ENCODE measurements around the gene GID4. TPM values are rescaled to one million over a fixed set of nuclear protein-coding genes. Genes with fewer than 3 reads are reported as not detected.
"Not testable (repeated sequence)": the region's sequence is repeated elsewhere in the genome, so short reads cannot be mapped to it uniquely, and the experiment has no call there.

GID4 gene
- 5.1 and 7.0 TPM in 2 replicates for total RNA-seq

DNA sequence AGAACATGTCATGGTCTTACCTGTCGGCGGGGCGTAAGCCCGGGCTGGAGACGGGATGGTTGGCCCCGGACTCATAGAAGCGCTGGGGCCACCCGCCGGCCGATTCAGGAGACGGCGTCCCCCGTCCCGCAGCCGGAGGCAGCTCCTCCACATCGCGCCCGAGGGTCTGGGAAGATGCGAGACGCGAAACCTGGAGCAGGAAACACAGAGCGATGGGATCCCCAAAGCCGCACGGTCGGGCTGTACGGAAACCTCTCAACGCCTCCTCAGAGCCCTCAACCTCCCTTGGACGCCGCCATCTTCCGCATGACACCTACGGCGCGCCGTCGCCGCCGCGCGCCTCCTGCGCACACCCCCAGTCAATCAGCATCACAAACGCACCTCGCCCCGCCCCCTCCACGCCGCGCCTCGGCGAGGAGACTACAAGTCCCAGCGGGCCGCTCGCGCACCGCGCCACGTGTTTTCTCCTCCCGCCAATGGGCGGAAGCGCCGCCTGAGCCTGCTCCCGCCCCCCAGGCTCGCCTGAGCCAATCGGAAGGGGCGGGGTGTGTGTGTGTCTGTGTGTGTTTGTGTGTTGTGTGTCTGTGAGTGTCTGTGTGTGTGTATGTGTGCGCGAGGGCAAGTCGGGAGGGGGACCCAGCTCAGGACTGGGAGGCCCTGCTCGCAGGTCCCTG, at the start of gene GID4, which contains the start of gene ATPAF2:
Gene GID4 (plus strand): TSS at position 548 of the 674 bp plus-strand sequence. CDS start 57 bp downstream, at position 605.
Gene ATPAF2 (minus strand): TSS at position 308 of the 674 bp plus-strand sequence. CDS start 155 bp downstream, at position 153.
- peak; percentile 95 to 99 for DNase-seq (ENCODE audit: low read depth in 2 of 2)

DNA sequence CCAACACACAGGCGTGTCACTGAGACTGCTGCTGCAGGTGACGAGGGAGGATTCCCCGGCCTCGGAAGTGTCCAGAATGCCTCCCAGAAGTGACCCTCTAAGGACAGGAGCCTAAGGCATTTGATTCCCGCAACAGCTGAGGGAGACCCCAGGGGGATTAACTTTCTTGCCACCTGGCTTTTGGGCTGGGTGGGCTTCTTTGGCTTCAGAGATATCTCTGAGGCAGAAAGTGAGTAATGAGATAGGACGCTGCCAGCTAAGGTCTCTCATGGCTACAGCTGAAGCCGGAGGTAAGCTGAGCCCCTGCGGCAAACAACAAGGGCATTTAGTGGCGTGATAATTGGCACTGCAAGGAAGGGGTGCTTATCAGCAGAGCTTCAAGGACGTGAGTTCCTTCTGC, 49.6 kb upstream of the GID4 start:
- DNase-seq (ENCODE audit: low read depth in 2 of 2), result no peak

DNA sequence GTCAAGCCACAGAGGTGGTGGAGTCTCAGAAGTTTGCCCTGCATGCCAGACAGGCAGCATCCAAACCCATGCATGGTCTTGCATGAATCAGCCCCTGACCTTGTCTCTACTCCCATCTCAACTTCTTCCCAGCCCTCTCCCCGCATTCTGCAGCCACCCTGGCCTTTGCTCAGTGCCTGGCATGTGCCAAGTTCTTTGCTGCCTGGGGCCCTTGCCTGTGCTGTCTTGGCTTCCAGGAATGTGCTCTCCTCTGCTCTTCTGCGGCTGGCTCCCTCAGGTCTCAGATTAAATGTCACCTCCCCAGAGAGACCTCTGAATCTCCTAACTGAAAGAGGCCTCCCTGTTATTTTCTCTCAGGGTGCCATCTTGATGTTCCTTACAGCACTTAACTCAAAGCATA, 48.9 kb upstream of the GID4 start:
- no peak for DNase-seq (ENCODE audit: low read depth in 2 of 2)

DNA sequence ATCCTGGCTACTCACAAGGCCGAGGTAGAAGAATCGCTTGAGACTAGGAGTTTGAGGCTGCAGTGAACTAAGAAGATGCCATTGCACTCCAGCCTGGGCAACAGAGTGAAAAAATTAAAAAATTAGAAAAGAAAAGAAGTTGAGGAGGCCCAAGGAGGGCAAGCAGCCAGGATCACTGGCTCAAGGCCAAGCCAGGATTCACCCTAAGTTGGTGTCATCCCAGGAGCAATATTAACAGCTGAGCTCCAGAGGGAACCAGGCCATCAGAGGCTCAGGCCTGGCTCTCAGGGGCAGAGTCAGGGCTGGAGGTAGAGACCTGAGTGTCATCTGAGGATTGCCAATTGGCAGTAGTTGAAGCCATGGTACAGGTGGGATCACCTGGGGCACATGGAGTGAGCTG, 45.8 kb upstream of the GID4 start:
- no peak for DNase-seq (ENCODE audit: low read depth in 2 of 2)

DNA sequence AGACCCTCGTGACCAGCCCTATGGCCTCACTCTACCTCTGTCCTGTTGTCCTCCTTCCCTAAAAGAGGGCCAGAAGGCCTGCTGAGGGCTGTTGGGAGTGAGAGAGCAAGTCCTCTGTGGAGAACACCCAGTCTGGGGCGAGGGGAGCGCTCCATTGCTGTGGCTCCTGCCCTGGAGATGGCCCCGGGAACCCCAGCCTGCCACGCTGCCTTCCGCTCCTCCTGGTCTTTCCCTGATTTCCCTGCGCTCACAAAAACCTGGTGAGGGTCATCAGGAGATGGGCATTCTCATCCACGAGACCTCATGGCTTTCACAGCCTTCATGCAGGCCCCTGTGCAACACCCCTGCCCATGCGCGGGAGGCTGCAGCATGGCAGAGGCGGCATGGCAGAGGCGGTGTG, 45.4 kb upstream of the GID4 start:
- no peak for DNase-seq (ENCODE audit: low read depth in 2 of 2)

DNA sequence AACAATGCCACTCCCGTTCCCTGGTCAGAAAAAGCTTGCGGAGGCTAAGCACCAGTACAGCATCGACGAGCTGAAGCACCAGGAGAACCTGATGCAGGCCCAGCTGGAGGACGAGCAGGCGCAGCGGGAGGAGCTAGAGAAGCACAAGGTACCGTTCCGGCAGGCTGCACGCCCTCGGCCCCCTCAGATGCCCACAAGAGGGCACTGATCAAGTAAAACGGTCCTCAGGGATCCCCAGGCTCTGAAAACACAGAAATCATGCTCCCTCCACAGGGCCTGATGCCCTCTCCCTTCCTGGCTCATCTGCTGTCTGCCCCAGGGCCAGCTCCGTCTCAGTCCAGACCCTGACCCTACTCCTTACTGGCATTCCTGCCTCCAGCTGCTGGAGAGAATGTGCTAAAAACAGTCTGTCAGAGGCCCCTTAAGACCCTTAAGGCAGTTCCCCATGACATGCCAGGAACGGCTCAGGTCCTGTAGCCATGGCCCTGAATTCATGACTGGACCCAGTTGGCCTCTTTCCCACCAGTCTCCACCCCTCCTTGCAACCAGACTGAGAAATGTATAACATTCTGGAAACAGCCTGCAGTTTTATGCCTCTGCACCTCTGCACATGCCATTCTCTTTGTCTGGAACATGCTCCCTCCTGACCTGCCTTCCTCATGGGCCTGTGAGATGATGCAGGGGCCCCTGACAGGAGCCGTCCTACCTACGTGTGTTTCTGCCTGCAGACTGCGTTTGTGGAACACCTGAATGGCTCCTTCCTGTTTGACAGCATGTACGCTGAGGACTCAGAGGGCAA, 44.7 kb upstream of the GID4 start:
- peak in 1 of 2 donors; percentile 49 for DNase-seq (ENCODE audit: low read depth in 2 of 2)

DNA sequence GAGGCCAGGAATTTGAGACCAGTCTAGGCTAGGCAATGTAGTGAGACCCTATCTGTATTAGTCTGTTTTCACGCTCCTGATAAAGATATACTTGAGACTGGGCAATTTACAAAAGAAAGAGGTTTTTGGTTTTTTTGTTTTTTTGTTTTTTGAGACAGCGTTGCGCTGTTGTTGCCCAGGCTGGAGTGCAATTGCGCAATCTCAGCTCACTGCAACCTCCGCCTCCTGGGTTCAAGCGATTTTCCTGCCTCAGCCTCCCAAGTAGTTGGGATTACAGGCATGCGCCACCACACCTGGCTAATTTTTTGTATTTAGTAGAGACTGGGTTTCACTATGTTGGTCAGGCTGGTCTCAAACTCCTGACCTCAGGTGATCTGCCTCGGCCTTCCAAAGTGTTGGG, 43.3 kb upstream of the GID4 start:
- not testable (repeated sequence) for DNase-seq (ENCODE audit: low read depth in 2 of 2)

DNA sequence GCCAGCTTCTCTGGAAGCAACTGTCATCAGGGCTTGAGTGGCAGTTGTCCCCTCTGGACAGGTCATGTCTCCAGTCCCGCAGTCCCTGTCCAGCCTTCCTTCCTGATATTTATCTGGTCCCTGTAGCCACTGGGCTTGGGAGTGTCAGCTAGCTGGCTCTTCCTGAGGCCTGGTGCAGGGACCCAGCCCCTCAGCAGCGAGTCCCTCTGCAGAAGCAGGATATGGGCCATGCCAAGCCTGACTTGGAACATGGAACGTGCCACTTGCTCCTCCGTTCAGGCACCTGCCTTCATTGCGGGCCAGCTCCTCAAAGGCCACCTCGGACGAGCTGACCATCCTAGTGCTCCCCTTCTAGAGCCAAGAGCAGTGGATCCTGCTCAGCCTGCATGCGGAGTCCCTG, 40.3 kb upstream of the GID4 start:
- no peak for DNase-seq (ENCODE audit: low read depth in 2 of 2)

DNA sequence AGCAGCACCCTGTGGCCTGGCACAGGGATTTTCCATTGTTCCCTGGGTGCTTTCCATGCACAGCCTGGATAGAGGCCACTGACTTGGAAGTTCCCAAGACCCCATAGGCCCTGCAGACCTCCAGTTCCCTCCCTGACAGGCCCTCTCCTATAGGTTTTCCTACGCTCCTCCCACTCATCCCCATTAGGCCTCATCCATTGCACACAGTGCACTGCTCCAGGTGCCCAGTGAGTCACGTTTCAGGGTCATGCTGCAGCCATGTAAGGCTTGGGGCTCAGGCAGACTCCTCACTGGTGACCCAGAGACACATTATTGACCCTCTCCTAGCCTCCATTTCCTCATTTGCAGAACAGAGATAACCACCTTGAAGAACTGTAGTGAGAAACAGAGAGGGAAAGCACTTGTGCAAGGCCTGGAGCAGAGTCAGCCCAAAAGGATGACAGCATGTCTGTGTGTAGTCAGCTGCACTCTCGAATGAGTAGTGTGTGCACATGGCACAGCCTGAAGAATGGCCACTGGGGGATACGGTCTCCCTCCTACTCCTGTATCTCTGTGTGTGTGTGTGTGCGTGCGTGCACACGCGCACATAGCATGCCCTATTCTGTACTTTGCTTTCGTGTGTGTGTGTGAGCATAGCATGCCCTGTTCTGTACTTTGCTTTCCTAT, 39.7 kb upstream of the GID4 start:
- DNase-seq (ENCODE audit: low read depth in 2 of 2), result no peak

DNA sequence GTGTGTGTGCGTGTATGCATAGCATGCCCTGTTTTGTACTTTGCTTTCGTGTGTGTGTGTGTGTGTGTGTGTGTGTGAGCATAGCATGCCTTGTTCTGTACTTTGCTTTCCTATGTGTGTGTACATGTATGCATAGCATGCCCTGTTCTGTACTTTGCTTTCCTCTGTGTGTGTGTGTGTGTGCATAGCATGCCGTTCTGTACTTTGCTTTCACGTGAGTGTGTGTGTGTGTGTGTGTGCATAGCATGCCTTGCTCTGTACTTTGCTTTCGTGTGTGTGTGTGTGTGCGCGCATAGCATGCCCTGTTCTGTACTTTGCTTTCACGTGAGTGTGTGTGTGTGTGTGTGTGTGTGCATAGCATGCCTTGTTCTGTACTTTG, 39.2 kb upstream of the GID4 start:
- DNase-seq (ENCODE audit: low read depth in 2 of 2), result no peak

DNA sequence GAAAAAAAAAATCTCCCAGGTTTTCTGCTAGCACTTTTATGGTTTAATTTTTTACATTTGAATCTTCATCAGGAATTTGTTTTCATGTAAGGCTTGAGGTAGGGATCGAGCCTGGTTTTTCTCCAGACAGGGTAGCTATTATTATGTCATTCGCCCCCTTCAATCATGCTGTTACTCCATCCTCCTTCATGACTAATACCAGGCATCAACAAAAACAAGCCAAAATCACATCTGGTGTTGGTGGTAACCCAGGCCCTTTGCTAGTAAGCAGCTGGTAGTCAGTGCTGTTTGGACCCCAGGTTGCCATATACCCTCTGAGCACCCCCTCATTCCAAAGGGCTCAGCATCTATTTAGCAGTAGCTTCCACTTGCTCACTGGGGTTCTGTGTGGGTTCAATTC, 37.0 kb upstream of the GID4 start:
- DNase-seq (ENCODE audit: low read depth in 2 of 2), result no peak

DNA sequence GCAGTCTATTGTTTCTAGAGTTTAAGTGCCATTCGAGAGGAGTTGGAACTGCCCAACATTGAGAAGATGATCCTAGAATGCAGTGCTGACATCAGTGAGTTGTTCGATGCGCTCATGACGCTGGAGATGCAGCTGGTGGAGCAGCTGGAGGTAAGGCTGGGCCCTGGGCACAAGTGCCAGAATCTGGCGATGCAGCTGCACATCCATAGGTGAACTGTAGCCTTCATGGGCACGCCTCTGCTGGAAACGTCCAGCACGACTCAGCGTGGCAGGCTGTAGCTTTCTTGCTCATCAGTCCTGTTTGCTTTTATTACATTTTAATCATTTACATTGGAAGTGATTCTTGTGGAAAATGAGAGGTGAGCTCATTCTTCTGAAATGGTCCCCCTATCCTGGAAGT, 34.9 kb upstream of the GID4 start:
- no peak for DNase-seq (ENCODE audit: low read depth in 2 of 2)

DNA sequence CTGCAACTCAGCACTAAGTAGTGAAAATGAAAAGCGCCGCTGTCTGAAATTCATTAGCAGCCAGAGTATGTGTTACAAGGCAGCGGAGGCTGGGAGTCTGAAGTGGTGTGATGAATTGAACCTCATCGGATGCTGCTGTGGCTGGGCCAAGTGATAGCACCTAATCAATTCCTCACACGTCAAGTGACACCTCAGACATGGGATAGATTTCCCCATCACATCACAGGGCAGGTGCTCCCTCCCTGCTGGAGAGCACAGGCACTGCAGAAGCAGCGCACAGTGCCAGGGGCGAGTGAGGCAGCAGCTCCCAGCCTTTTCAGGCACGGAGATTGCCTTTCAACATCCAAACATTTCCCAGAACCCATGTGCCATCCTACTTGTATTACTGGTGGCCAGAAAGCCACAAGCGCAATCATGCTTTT, 34.3 kb upstream of the GID4 start:
- no peak for DNase-seq (ENCODE audit: low read depth in 2 of 2)

DNA sequence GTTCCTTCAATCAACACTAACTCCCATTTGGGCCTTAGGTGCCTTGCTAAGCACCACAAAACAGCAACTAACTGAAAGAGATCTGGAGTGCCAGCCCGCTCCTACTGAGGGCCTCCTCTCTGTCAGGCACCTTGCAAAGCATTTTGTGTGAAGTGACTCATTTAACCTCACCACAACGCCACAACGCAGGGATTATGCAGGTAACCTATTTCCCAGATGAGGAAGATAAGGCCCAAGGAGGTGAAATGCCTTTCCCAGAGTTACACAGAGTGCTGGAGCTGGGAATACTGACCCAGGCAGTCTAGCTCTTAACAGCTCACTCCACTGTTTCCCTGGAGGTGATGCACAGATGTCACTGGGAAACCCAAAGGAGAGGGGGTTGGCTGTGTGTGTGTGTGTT, 33.7 kb upstream of the GID4 start:
- no peak for DNase-seq (ENCODE audit: low read depth in 2 of 2)

DNA sequence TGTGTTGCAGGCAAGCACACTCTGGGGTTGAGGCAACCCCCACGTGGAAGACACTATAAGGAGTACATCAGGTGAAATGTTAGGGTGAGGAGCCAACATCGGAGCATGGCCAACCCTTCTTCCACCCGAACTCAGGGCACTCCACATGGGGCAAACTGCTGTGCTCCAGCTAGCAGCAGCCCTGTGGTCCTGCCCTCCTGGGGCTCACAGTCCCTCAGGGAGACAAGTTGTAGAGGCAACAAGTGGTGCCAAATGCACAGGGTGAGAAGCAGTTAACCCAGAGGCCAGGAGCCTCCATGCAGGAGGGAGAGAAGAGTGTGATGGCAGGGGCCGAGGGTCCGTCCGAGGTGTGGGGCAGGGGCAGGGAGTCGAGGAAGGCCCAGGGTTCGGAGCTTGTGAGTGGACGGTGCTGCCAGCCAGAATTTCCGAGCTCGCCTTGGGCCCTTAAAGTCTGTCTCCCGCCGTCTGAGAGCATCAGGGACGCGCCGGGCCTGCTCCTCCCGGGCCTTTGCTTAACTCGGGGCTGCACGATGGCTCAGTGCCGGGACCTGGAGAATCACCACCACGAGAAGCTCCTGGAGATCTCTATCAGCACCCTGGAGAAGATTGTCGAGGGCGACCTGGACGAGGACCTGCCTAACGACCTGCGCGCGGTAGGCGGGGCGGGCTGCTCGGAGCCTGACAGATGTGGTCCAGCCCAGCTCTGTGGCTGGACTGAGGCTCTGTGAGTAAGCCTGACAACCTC, 32.5 kb upstream of the GID4 start:
- DNase-seq (ENCODE audit: low read depth in 2 of 2), result no peak

DNA sequence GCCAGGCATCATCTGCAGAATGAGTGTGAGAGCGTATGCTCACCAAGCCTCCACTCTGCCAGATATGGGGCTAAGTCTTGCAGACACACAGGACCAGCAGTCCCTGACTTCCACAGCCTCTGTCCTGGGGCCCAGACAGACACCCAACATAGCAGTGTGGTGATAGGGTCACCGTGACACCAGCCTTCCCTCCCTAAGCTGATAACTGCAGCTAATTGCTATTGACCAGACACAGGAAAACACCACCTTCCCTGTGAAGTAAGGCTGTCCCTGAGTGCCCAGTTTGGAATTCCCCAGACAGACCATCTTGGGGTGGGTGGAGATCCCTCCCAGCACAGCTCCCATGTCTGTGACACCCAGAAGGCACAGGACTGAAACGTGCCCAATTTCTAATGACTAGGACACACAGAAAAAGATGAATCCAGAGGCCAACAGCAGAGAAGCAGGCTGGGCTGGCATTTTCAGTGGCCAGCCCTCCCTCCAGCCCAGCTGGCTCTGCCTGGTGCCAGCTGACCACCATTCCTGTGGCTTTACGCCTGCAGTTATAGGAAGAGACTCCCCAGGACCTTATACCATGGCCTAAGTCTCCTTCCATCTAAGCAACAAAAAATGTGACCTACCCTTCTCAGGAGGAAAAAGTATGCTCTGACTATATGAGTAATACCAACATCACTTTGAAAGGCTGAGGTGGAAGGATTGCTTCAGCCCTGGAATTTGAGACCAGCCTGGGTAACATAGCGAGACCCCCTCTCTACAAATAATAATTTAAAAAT, 30.5 kb upstream of the GID4 start:
- DNase-seq (ENCODE audit: low read depth in 2 of 2), result no peak

DNA sequence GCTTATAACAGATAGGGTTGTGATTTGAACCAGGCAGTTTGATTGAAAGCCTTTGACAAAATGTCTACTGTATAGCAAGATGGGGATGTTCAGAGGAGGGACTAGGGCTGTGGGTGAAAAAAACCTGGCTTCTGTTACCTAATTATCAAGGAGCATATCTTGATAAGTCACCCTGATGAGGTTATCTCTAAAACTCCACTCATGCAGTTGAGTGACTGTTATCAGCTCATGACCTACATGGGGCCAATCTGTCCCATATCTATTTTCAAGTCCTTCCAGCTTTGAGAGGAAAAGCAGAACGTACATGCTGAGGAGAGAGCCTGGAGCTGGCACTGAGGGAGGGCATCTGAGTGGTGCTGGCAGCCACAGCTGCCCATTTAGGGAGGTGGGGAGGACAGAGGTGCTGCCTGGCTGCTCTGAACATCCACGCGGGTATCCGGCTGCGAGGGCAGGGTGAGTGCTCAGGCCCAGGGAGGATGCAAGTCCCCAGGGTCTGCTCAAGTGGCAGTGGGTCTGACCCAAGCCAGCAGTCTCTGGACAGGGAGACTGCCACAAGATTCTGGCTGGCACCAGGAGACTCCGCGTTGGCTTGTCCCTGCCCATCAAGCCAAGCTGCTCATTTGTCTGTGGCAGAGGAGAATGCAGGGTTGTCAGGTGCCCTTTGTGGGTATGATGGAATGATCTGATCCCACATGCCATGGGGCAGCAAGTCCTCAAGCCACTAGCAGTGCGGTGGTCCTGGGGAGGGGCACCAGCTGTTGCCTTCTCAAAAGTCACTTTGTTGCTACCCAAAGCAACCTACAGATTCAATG, 29.4 kb upstream of the GID4 start:
- DNase-seq (ENCODE audit: low read depth in 2 of 2), result no peak

DNA sequence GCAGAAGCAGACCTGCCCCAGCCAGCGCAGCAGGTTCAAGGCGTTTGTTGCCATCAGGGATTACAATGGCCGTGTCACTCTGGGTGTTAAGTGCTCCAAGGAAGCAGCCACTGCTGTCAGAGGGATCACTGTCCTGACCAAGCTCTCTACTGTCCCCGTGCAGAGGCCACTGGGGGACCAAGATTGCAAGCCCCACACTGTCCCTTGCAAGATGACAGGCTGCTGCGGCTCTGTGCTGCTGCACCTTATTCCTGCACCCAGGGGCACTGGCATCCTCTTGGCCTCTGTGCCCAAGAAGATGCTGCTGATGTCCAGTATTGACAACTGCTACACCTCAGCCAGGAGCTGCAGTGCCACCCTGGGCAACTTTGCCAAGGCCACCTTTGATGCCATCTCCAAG, 27.9 kb upstream of the GID4 start:
- DNase-seq (ENCODE audit: low read depth in 2 of 2), result no peak

DNA sequence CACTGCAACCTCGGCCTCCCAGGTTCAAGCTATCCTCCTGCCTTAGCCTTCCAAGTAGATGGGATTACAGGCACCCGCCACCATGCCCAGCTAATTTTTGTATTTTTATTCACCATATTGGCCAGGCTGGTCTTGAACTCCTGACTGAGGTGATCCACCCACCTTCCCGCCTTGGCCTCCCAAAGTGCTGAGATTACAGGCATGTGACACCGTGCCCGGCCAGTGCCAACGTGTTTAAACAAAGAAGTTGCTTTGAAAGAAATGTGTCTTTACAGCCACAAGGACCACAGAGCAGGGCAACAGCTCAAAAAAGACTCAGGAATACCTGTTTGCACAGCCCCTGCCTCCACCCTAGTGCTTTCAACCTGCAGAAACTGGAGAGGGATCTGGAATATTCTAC, 25.2 kb upstream of the GID4 start:
- DNase-seq (ENCODE audit: low read depth in 2 of 2), result no peak

DNA sequence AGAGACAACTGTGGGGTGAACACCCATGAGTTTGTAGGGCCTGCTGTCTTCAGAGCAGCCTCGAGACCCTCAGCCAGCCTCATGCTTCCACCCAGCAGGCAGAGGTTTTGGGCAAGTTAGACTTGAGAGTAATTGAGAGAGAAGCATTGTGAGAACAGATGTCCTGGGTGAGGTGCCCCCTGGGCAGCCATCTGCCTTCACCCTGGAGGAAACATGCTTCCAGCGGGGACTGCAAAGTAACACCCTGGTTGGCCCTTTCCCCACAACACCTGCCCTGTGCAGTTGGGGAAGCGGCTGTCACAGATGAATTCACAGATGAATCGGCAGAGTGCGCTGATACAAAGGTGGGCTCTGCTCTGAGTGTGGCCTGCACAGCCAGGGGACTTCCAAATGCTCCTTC, 23.6 kb upstream of the GID4 start:
- no peak for DNase-seq (ENCODE audit: low read depth in 2 of 2)

All from dermis microvascular lymphatic vessel endothelial cell (primary cell).